K562 (cell line): ENCODE measurements around the gene CEMP1. TPM values are rescaled to one million over a fixed set of nuclear protein-coding genes. Genes with fewer than 3 reads are reported as not detected.

Source experiments
- AFF1 ChIP-seq, 2 experiments: fragments of 450-650 bp; IDR thresholded peaks; 2 replicates each; pipeline ENCODE4 v1.6.1; 2018; ENCODE audit warnings: mild to moderate bottlenecking in 2 of 2, low read depth in 1 of 2; ENCODE audit not compliant: partially characterized antibody in 2 of 2
- HCFC1 ChIP-seq: IDR thresholded peaks from 2 replicates; pipeline ENCODE4 v1.6.1; 2012; ENCODE audit warnings: low read depth, low read length, improper control_type of control experiment
- SFPQ ChIP-seq: fragments of 200-400 bp; formaldehyde crosslinking; IDR thresholded peaks from 2 replicates; pipeline ENCODE4 v1.6.1; 2017; ENCODE audit warnings: mild to moderate bottlenecking, low read depth, low read length, moderate library complexity
- SMAD4 ChIP-seq: fragments of 250-450 bp; sonication (Bioruptor Pico); conservative IDR thresholded peaks from 2 replicates; pipeline ENCODE4 v1.8.0; 2021; ENCODE audit warnings: inconsistent platforms, mild to moderate bottlenecking, moderate library complexity
- ZBTB9 ChIP-seq: fragments of 450-650 bp; formaldehyde crosslinking; IDR thresholded peaks from 2 replicates; pipeline ENCODE4 v1.4.0; 2020; ENCODE audit warnings: mild to moderate bottlenecking, moderate library complexity
- ZZZ3 ChIP-seq: fragments of 450-650 bp; IDR thresholded peaks from 2 replicates; pipeline ENCODE4 v1.6.1; 2016; ENCODE audit warnings: antibody characterized with exemption, mild to moderate bottlenecking, moderate library complexity
- polyA plus RNA-seq, 8 experiments: library from polyadenylated mRNA; depleted of rRNA in 4 of 8; stranded (reverse) in 5 of 8; unstranded in 3 of 8; fragments of >200 nt; fragmentation: Nextera tagmentation in 2 of 8; fragmentation: Illumina TruSeq in 1 of 8; extraction: Ambion mirVana in 2 of 8; extraction: Trizol in 1 of 8; gene quantifications; 2 replicates each; pipeline versions ENCODE4 v1.2.1 to v1.2.3, GENCODE V29; 2011 to 2014; ENCODE audit warnings: inconsistent platforms in 1 of 8, missing spikeins in 1 of 8
- total RNA-seq, 7 experiments: library from RNA; depleted of rRNA in 6 of 7; stranded (reverse); fragments of >200 nt in 6 of 7; fragmentation: Illumina TruSeq in 2 of 7; extraction: Trizol in 2 of 7; gene quantifications; 2 replicates each; pipeline versions ENCODE4 v1.2.1 to v1.2.3, GENCODE V29; 2011 to 2021; ENCODE audit warnings: low replicate concordance in 1 of 7
- TF ChIP-seq, protein P1 (sequence below): fragments of 450-650 bp; IDR thresholded peaks from 2 replicates; pipeline ENCODE4 v1.6.1; 2016; ENCODE audit warnings: missing biosample characterization, missing genetic modification characterization

The CEMP1 gene
- total and polyA plus RNA-seq, 9 of the 15 experiments (the other 6 are each of a cell fraction or from before 2014, with no cell fraction given), result 0.05 to 0.45 TPM; not detected in 7

- TF ChIP-seq, protein P1, sequence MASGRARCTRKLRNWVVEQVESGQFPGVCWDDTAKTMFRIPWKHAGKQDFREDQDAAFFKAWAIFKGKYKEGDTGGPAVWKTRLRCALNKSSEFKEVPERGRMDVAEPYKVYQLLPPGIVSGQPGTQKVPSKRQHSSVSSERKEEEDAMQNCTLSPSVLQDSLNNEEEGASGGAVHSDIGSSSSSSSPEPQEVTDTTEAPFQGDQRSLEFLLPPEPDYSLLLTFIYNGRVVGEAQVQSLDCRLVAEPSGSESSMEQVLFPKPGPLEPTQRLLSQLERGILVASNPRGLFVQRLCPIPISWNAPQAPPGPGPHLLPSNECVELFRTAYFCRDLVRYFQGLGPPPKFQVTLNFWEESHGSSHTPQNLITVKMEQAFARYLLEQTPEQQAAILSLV (tag), result no peak
- TF ChIP-seq AFF1 (IDR thresholded peaks at IDR 0.05; ENCODE audit: low read depth in 1 of 2, partially characterized antibody in 2 of 2), result no peak
- peak; percentile 73; the same call in 1 of the 2 replicates for TF ChIP-seq ZBTB9
- peak; percentile 79 for TF ChIP-seq SMAD4 (CRISPR knock-in tag)
- TF ChIP-seq HCFC1, result peak; percentile 51; the same call in 1 of the 2 replicates
- TF ChIP-seq SFPQ, result no peak
- no peak for TF ChIP-seq ZZZ3
Measured at GRCh38 chr16:2537451-2538379, 6.5 kb upstream of the CEMP1 start, which contains the start of gene PDPK1 (continued).
